GM18507 (cell line): ENCODE measurements around the gene ARHGAP15.
"Not testable (repeated sequence)": the region's sequence is repeated elsewhere in the genome, so short reads cannot be mapped to it uniquely, and the experiment has no call there.

Experiments
- DNase-seq: peaks from one replicate; pipeline ENCODE4 v3.0.0; 2011; ENCODE audit warnings: low read depth; ENCODE audit not compliant: insufficient read length; ENCODE audit errors: extremely low spot score
- FAIRE-seq: peaks from 2 replicates; lab custom pipeline; 2011; peaks lifted over from hg19 to GRCh38; lab: Jason Lieb, UNC

Gene ARHGAP15

DNA sequence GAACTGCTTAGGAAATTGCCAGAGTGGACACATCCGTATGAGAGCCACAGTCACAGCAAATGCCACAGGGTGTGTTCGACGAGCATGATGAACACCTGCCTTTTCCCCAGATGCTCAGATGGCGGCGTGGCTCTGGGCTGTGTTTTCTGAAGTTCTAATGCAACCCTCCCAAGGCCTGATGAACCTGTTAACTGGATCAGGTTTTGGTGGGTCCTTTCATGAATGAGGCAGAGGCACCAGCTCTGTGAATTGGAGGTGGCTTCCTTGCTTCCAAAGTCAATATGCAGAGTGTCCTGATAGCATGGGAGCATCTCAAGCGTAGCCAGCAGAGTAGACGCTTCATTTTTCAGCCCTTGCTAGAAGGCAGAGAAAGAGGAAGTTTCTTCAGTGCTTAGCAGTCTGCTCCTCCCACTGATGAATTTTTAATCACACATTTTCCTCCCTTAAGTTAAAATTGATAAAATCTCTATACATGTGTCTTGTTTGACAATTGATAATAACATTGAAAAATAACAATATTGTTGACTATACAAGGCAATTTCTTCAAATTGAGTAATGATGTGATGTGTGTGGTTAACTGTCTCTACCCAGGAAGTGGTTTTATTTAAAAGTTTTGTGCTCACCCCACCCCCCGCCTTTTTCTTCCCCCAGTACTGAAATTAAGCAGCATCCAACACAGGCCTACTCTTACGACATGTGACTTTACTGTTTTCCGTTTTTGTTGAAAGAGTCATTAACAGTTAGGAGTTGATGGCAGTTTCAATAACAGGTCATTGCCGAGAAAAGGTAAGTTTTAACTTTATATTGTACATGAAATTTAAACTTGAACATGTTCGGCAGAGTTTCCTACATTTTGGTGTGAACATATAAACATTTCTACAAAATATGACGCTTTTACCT is at the start of gene ARHGAP15:
ARHGAP15 (plus strand) TSS at position 739 of the 900 bp plus-strand sequence.
- FAIRE-seq: peak; percentile 98
- peak; percentile 28 for DNase-seq

- FAIRE-seq (no peak), DNase-seq (no peak)
Observed at GRCh38 chr2:143081616-143082015, 47.6 kb upstream of the ARHGAP15 start.

DNA sequence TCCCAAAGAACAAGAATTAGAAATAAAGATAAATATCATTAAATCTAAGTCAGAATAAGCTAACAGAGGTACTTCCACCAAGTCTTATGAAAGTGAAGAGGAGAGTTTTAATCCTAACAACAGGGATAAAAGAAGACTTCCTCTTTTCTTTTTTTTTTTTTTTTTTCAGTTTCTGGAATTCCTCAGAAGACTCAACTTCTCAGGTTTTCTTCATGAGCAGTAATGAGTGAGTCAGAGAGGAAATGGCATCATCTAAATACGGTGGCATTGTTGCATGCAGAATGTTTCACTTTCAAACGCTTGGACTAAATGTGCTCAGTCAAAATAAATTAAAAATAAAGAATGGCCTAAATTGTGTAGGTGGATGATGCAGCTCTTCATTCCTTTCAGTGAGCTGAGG is 45.6 kb upstream of the ARHGAP15 start:
- no peak for DNase-seq
- FAIRE-seq: no peak

GRCh38 chr2:143084462-143084861 is 44.8 kb upstream of the ARHGAP15 start:
- FAIRE-seq: no peak
- no peak for DNase-seq

GRCh38 chr2:143085125-143085784 is 44.0 kb upstream of the ARHGAP15 start:
- FAIRE-seq (peak; percentile 84), DNase-seq (no peak)

DNA sequence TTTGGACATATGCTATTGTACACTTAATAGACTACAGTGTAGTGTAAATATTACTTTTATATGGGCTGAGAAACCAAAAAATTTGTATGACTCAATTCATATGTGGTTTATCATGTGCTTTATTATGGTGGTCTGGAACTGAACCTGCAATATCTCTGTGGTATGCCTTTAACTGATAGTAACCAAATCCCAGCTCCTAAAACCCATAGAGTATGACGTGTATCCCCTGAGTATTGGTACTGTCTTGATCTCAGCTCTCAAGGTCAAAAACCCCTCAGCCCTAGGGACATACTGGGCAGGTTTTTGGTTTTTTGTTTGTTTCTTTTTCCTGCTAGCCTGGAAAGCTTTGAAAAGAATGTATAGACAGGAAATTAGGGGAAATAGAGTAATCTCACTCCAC is 42.2 kb upstream of the ARHGAP15 start:
- FAIRE-seq: no peak

GRCh38 chr2:143088388-143088787 is 40.8 kb upstream of the ARHGAP15 start:
- FAIRE-seq: no peak

More for the DNA sequence above, 42.2 kb upstream of the ARHGAP15 start:
- no peak for DNase-seq

GRCh38 chr2:143089520-143089919 is 39.7 kb upstream of the ARHGAP15 start:
- not testable (repeated sequence) for DNase-seq, FAIRE-seq

More at GRCh38 chr2:143088388-143088787, 40.8 kb upstream of the ARHGAP15 start:
- no peak for DNase-seq

- FAIRE-seq (peak; percentile 95), DNase-seq (no peak)
Observed at GRCh38 chr2:143110758-143111428, 18.3 kb upstream of the ARHGAP15 start.

DNA sequence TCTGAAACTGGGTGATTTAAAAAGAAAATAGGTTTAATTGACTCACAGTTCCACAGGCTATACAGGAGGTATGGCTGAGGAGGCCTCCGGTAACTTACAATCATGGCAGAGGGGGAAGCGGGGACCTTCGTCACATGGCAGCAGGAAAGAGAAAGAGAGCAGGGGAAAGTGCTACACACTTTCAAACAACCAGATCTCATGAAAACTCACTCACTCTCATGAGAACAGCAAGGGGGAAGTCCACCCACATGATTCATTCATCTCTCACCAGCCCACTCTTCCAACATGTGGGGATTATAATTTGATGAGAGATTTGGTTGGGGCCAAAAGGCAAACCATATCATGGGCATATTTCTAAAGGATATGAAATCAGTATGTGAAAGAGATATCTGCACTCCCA is 12.0 kb upstream of the ARHGAP15 start:
- no peak for FAIRE-seq
- no peak for DNase-seq

DNA sequence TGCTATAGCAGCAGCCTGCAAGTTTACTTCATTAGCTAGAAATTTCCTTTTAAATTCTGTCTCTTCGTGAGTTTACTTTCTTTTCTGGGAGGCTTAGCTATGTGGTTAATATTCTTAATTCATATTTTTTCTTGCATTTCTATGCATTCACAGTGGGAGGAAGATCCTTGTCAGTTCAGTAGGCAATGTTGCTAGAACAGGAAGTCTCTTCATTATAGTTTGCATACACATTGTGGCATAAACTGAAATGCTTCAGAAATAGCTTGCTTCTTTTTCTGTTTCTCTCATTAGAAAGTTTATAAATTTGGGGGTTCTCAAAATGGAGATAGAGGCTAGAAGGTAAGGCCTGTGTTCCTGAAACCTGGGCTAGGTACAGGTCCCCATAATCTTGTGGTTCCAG is 8.1 kb upstream of the ARHGAP15 start:
- DNase-seq (no peak), FAIRE-seq (peak; percentile 74)

DNA sequence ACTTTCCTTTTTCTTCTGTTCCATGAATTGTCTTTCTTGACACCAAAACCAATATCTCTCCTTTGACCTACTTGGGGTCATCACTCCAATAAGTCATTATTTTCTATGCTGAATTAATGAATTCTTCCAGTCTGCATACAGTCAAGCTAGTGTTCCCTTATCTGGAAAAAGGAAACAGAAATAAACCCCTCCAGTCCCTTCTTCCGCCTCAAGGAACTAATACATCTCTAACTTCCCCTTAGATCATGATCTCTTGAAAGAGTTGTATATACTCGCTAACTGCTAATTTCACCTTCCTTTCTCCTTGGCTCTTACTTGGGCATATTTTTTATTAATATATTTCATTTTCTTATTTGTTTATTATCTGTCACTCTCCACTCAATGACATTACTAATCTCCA is 7.3 kb upstream of the ARHGAP15 start:
- DNase-seq (no peak), FAIRE-seq (peak; percentile 9)

GRCh38 chr2:143123911-143124310 is 5.3 kb upstream of the ARHGAP15 start:
- FAIRE-seq (no peak), DNase-seq (no peak)

DNA sequence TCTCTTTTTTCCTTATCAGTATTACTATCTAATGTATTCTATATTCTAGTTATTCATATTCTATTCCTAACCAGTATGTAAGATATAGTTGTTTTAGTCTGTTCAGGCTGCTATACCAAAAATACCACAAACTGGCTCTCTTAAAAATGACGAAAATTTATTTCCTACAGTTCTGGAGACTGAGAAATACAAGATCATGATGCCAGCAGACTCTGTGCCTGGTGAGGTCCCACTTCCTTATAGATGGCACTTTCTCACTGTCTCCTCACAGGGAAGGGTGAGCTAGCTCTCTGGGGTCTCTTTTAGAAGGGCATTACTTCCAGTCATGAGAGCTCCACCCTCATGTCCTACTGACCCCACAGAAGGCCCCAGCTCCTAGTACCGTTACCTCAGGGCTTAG is 4.8 kb upstream of the ARHGAP15 start:
- FAIRE-seq (no peak), DNase-seq (no peak)

GRCh38 chr2:143125717-143126116 is 3.5 kb upstream of the ARHGAP15 start:
- FAIRE-seq: no peak
- DNase-seq: no peak

DNA sequence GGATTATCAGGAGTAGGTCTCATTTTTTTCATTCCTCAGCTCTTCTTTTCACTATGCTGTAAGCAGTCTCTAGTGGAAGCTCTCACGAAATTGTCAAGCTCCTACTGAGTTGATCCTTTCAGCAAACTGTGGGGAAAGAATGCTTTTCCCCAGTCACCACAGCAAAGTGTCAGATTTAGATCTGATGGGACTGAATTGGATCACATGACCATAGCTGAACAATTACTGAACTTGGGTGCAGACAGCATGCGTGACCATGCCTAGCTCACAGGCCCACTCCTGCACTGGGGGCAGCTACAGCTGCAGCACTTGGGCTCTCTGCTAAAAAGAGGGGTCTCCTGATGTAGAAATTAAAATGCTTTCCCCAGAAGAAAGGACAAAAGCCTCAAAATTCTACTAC is 3.1 kb downstream of the ARHGAP15 start:
- DNase-seq: no peak
- FAIRE-seq: peak; percentile 75

DNA sequence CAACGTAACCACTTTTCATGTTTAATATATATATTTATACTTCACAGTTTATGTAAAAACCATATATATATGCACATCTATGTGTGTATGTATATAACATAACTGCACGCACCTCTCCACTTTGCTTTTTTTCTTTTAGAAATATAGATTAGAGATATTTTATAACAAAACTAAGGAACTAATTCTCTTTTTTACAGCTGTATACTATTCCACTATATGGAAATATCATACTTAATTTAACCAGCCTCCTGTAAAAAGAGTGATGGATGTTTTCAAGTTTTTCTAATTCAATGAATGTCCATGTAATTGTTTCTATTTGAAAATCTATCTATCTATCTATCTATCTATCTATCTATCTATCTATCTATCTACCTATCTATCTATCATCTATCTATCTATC is 4.6 kb downstream of the ARHGAP15 start:
- DNase-seq (no peak), FAIRE-seq (no peak)

- peak; percentile 67 for FAIRE-seq
- no peak for DNase-seq
Observed at GRCh38 chr2:143138292-143138691, 9.1 kb downstream of the ARHGAP15 start.

DNA sequence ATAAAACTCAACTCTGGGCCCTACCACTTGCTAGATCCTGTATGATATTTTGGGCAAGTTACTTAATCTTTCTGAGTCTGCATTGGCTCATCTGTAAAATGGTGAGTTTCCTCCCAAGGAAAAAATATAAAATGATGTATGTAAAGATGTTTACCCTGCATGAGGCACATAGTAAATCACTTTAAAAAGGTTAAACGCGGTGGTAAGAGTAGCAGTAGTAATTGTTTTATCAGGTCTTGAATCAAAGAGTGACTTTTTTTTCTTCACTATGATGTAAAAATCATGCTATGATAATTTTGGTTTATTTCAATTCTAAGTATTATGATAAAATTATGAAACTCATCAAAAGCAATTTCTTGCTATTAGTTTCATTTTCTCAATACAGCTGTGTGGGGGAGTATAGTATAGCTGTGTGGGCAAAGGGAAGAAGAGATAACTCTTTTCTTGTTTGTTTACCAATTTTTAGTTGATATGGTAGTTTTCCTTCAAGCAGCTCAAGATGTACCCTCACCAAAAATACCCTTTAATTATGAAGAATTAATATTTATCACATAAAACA is 10.7 kb downstream of the ARHGAP15 start:
- FAIRE-seq (peak; percentile 46), DNase-seq (no peak)
